Measurements from ENCODE around the gene DPP6.
"Not testable (repeated sequence)": the region's sequence is repeated elsewhere in the genome, so short reads cannot be mapped to it uniquely, and the experiment has no call there.

The DPP6 gene

GRCh38 chr7:154148791-154149516, 96.8 kb downstream of the DPP6 start:
- not testable (repeated sequence) for DNase-seq (ENCODE audit: low read depth)

- not testable (repeated sequence) for DNase-seq (ENCODE audit: low read depth)
Observed at GRCh38 chr7:154150656-154151055, 98.5 kb downstream of the DPP6 start.

DNA sequence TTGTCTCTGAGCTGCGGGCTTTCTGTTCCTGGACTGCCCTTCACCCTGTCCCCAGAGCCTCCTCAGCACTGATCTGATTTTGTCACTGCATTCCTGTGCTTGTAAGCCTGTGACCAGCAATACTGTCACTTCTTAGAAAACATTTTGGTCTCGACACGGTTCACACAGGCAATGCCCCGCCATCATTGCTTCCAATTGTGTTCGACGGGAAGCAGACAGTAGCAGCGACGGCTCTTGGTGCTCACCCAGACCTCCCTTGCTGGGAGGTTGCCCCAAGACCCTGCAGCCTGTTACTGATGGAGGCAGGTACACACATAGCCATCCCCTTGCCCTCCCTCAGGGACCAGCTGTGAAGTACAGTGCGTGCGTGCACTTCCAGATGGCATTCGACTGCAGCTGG, 99.1 kb downstream of the DPP6 start:
- not testable (repeated sequence) for DNase-seq (ENCODE audit: low read depth)

GRCh38 chr7:154155928-154156327, 103.7 kb downstream of the DPP6 start:
- not testable (repeated sequence) for DNase-seq (ENCODE audit: low read depth)

DNA sequence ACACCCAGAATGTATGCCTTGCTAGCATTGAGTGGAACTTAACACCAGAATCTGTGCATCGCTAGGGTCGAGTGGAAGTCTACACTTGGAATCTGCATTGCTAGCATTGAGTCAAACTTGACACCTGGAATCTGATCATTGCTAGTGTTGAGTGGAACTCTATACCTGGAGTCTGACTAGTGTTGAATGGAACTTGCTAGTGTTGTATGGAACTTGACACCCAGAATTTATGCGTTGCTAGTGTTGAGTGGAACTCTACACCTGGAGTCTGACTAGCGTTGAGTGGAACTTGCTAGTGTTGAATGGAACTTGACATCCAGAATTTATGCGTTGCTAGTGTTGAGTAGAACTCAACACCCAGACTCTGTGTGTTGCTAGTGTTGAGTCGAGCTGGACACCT, 110.7 kb downstream of the DPP6 start:
- DNase-seq (ENCODE audit: low read depth): not testable (repeated sequence)

GRCh38 chr7:154163642-154164041, 111.4 kb downstream of the DPP6 start:
- DNase-seq (ENCODE audit: low read depth): not testable (repeated sequence)

DNA sequence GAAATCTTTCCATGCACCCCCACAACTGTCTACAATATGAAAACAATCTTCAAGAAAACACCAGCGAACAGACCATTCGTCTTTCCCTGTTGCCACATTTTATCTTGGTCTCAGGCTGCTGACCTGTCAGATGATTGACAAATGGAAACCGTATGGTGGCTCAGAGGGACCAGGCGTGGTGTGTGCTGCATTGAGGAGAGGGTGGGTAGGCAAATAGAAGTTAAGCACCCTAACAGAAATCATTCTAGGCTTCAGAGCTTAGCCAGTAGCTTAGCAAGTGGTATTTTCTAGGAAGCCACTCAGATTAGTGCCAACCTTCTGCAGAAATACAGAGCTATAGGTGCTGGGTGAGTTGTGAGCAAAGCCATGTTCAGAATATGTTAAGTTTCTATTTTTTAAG, 114.9 kb downstream of the DPP6 start:
- DNase-seq (ENCODE audit: low read depth): no peak

- DNase-seq (ENCODE audit: low read depth): no peak
Observed at GRCh38 chr7:154167807-154168206, 115.6 kb downstream of the DPP6 start.

DNA sequence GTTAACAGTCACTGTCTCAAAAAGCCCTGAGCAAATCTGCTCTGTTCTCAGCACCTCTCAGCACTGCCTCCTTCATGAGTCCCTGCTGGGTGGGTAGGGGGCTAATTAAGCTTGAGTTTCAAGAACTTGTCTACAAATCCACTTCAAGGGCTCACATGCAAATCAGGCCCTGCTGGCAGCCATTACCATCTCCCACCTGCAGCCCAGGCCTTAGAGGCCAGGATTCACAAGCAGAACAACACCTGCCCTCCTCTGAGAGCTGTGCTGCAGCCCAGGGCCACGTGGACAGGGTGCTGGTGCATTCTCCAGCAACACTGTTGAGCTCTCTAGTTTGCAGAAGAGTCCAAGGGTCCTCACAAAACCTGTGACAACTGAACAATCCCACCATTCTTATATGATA, 119.2 kb downstream of the DPP6 start:
- DNase-seq (ENCODE audit: low read depth): no peak

- no peak for DNase-seq (ENCODE audit: low read depth)
Observed at GRCh38 chr7:154172236-154172635, 120.0 kb downstream of the DPP6 start.

- no peak for DNase-seq (ENCODE audit: low read depth)
Observed at GRCh38 chr7:154177584-154177983, 125.4 kb downstream of the DPP6 start.

- no peak for DNase-seq (ENCODE audit: low read depth)
Observed at GRCh38 chr7:154178895-154179294, 126.7 kb downstream of the DPP6 start.

GRCh38 chr7:154183482-154183881, 131.3 kb downstream of the DPP6 start:
- no peak for DNase-seq (ENCODE audit: low read depth)

- DNase-seq (ENCODE audit: low read depth): no peak
Observed at GRCh38 chr7:154183946-154184345, 131.7 kb downstream of the DPP6 start.

DNA sequence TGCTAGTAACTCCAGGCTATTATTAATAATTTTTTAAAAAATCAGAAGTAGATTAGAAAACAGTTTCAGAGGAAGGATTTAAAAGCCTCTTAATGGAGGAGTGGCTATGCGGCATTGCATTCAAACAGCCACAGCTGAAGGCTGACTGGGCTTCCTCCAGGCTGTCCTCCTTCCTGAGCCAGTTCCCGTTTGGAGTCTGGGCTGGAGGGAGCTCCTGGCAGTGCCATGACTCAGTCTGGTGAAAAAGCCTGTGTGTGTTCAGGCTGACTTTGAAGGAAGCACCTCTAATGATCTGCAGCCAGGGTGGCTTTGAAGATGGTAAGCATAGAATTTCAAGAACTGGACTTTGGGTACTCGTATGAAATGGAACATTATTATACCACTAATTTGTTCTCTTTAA, 134.6 kb downstream of the DPP6 start:
- DNase-seq (ENCODE audit: low read depth): no peak

DNA sequence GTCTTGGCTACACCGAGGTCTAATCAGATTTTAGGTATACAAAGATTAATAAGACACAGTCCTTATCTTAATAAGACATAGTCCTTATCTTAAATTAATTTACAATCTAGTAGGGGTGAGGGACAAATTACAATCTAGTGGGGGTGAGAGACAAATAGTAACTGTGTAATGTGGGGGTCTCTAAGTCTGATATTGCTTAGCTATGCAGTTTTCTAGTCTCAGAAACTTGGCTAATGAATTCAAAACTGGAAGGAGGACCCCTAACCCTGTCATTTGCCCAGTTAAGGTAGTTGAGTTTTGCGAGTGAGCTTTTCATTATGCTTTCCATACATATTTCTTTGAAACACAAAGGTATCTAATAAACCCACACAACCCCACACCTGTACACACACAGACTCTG, 136.1 kb downstream of the DPP6 start:
- no peak for DNase-seq (ENCODE audit: low read depth)

DNA sequence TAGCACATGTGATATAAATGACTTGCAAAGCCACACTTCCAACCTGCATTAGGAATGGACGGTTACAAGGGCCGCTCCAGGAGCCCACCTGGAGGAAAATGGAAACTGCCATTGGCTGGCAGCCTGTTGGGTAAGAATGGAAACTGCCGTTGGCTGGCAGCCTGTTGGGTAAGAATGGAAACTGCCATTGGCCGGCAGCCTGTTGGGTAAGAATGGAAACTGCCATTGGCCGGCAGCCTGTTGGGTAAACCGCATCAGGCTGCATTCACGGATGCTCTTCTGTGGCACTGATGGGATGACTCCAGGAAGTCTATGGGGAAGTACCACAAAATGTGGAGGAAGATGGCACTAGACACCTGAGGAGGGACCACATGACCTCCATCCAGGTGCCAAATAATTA, 143.1 kb downstream of the DPP6 start:
- DNase-seq (ENCODE audit: low read depth): no peak

DNA sequence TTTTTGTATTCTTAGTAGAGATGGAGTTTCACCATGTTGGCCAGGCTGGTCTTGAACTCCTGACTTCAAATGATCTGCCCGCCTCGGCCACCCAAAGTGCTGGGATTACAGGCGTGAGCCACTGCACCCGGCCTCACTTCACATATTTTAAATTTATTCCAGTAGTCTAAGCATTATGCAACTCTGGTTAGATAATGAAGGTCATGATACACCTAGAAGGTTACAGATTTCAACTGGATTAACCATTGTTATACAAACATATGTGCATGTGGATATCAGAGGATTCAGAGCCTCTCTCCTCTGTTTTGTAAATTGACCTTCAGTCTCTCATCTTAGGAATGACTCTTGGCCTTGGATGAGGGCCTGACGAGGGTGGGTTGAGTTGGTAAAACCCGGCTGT, 146.3 kb downstream of the DPP6 start:
- no peak for DNase-seq (ENCODE audit: low read depth)

DNA sequence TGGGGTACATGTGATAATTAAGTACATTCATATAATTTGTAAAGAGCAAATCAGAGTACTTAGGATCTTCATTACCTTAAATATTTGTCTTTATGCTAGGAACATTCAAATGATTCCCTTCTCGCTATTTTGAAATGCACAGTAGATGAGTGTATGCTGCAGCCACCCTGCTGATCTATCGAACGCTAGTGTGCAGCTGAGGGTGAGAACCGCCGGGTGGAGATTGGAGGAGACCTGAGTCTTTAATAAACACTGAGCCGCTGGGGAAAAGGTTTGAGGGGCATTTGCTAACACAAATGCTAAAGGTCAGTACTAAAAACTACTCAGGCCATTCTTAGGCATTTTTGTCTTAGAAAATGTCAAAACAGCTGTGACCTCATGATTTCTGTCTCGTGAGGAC, 148.0 kb downstream of the DPP6 start:
- no peak for DNase-seq (ENCODE audit: low read depth)

DNA sequence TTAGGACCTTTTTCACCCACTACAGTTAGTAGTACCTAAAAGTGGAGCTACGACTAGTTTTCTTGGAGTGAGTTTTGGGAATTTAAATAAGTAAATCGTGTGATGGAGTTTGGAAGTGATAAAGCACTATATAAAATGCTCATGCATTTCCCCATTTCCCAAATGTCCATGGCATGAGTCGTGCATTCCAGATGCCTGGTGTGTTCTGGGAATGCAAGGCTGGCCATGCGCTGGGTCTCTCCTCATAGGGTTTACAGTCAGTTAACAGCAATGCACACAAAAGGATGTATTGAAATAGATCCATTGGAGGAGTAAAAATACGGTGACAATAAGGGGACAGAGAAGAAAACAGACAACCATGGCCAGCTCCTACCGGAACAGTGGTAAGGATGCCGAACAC, 149.8 kb downstream of the DPP6 start:
- DNase-seq (ENCODE audit: low read depth): no peak

DNA sequence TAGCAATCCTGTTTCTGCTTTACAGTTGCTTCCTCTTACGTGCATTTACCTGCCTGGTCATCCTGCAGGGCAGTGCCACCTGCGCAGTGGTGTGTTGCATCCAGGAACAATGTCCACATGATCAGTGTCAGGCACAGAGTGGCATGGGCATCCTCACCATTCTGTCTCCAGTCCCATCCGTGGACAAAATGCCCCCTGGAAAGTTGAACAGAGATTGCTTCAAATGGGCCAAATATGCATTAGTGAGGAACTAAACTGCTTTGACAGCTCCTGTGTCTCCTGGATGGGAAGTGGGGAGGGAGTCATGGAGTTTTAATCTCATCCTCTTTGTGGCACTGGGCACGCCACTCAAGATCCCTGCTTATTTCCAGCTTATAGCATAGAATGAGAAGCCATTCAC, 151.8 kb downstream of the DPP6 start:
- no peak for DNase-seq (ENCODE audit: low read depth)

DNA sequence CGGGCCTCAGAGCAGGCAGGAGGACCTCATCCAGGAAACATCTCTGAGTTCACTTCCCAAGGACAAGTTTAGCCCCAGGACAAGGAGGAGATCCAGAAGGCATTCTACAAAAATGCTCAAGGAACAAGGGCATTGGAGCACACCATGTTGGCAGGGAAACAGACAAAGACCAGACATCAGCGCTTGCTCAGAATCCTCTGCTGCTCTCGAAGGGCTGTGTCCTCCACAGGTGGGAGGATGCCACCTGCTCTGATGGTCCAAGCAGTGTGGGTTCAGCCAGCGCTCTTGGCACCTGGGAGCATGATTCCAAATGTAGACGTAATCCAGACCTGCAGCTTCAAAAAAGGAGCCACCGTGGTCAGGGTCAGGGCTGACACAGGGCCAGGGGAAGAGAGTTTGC, 160.7 kb downstream of the DPP6 start:
- DNase-seq (ENCODE audit: low read depth): no peak

DNA sequence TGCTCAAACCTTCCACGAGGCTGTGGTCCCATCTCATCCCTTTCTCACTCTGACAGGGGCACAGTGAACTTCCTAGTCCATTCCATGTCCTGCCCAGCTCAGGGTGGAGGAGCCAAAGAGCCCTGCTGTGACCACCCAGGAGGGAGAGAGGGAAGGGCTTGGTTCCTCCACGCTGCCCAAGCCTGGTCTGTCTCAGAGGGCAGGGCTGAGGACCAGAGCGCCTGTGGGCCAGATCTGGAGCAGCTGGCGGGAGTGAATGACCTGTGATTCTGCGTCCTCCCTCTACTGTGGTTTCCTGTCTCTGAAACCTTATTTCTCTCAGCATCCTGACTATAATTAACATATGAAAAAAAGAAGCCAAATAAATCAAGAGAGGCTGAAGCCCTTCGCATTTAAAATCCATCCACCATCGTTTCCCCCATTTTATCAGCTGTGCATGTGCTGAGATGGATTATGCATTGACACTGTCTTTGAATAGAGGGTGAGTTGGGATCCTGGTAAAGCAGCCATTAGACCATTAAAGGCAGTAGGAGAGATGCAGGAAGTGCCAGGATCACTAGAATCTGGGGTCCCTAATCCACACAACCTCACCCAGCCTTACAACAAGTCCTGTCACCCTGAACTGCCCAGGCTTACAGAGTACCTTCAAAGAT, 165.6 kb downstream of the DPP6 start:
- no peak for DNase-seq (ENCODE audit: low read depth)

DNA sequence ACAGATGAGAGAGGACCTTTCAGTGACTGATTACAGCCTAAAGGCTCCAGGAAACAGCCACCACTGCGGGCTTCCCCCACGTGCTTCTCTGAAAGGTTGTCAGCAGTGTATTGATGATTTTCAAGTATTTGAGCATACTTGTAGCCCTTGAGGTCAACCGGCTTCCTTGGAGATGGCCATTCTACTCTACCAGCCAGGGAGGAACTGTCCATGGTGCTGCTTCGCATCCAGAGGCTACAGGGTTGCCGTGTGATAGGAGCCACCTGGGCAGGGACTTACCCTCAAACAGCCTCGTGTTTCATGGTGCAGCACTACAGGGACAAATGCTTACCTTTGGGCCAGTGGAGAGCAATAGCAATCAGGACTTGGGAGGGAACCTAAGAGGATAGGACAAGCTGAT, 179.5 kb downstream of the DPP6 start:
- no peak for DNase-seq (ENCODE audit: low read depth)

Measured in GM04503 (cell line).